AG09309 (cell line): ENCODE measurements around the gene ZNF74.

ENCODE experiments used
- DNase-seq: peaks from one replicate; pipeline ENCODE4 v3.0.0-alpha.2; 2010; ENCODE audit warnings: low read depth
- H3K4me3 ChIP-seq: 2 replicates; pipeline ENCODE4 v1.5.1; 2011; ENCODE audit warnings: mild to moderate bottlenecking, low read depth, low read length, moderate library complexity; ENCODE audit not compliant: control insufficient read depth
- CTCF ChIP-seq: IDR thresholded peaks from 2 replicates; pipeline ENCODE4 v1.5.1; 2011; ENCODE audit warnings: mild to moderate bottlenecking, low read depth, low read length, inconsistent platforms; ENCODE audit not compliant: insufficient read depth, control insufficient read depth; ENCODE audit errors: missing control alignments

The ZNF74 gene

DNA sequence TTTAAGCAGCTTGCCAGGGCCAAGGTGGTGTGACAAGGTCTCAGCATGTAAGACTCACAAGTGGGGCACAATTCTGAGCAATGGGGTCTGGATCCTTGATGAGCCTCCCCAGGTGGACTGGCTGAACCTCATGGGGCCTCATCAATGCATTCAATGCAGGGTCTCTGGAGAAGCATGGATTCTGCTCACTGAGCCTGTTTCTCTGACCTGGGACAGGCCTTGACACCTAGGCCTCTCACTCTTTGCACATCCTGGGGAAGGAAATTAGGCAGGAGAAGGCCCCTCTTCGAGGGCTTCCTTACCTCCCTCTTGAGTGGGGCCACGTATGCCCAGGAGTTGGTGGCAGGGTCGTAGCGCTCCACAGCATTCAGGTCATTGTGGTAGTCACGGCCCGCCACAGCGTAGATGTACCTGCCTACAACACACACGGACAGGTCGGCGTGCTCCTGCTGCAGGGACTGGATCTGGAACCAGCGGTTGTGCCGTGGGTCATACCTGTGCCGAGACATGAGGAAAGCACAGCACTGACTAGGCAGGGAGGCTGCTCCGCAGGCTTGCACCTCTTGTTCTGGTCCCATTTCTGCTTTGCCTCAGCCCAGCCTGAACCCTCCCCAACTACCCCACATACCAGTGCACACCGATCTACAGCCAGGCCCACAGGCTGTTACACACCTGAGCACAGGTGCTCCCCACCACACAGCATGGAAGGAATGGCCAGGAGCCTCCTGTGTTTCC, 63.7 kb downstream of the ZNF74 start:
- no peak overlapping the region for H3K4me3 ChIP-seq
- no peak for TF ChIP-seq CTCF
- no peak for DNase-seq
